Measurements from ENCODE around the gene SENP3.

The SENP3 gene

DNA sequence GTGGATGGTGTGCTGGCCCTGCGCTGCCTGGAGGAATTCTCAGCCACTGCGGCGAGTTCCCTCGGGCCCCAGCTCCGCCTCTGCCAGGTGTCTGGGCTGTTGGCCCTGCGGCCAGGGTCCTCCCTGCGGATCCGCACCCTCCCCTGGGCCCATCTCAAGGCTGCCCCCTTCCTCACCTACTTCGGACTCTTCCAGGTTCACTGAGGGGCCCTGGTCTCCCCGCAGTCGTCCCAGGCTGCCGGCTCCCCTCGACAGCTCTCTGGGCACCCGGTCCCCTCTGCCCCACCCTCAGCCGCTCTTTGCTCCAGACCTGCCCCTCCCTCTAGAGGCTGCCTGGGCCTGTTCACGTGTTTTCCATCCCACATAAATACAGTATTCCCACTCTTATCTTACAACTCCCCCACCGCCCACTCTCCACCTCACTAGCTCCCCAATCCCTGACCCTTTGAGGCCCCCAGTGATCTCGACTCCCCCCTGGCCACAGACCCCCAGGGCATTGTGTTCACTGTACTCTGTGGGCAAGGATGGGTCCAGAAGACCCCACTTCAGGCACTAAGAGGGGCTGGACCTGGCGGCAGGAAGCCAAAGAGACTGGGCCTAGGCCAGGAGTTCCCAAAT is 4.5 kb upstream of the SENP3 start:
- DNase-seq, result no peak

DNA sequence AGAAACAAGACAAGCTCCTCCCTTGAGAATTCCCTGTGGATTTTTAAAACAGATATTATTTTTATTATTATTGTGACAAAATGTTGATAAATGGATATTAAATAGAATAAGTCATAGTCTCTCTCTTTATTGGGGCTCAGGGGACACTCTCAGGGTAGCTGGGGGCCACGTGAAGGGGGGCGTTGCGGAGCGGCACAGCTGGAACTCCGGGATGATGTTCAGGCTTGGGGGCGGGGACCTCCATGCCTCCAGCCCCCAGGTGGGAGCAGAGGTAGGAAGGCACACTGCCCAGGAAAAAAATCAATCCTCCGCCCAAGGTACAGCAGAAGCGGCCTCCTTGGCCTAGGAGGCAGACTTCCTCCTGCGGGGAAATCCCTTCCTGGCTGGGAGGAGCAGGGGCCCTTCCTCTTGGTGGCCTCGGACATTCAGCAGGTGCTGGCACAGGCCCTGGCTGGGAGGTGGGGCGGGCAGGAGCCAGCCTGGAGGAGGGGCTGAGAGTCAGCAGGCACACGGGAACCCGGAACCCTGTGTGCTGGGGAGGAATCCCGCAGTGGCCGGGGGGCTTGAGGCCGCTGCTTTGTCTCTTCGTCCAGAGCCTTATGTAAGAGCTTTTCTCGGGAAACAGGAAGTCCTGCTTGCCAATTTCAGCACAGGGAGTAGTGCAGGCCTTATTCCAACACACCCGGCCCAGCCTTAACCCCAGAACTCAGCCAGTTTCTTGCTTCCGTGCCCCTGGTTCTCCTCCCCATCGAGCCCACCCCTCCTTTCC is 3.8 kb upstream of the SENP3 start:
- DNase-seq, result peak; percentile 28

DNA sequence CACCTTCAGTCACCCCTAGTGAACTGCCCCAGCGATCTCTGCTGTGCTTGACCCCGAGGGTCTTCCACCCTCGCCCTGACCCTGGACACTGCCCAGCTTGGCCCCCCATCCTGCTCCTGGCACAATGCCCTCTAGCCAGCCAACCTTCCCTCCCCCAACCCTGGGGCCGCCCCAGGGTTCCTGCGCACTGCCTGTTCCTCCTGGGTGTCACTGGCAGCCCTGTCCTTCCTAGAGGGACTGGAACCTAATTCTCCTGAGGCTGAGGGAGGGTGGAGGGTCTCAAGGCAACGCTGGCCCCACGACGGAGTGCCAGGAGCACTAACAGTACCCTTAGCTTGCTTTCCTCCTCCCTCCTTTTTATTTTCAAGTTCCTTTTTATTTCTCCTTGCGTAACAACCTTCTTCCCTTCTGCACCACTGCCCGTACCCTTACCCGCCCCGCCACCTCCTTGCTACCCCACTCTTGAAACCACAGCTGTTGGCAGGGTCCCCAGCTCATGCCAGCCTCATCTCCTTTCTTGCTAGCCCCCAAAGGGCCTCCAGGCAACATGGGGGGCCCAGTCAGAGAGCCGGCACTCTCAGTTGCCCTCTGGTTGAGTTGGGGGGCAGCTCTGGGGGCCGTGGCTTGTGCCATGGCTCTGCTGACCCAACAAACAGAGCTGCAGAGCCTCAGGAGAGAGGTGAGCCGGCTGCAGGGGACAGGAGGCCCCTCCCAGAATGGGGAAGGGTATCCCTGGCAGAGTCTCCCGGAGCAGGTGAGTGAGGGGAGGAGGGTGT is 3.0 kb upstream of the SENP3 start, which contains the start of gene TNFSF13:
TNFSF13 (plus strand) TSS at position 207 of the 776 bp plus-strand sequence; CDS start at position 497, 290 bp downstream.
- DNase-seq, result no peak

DNA sequence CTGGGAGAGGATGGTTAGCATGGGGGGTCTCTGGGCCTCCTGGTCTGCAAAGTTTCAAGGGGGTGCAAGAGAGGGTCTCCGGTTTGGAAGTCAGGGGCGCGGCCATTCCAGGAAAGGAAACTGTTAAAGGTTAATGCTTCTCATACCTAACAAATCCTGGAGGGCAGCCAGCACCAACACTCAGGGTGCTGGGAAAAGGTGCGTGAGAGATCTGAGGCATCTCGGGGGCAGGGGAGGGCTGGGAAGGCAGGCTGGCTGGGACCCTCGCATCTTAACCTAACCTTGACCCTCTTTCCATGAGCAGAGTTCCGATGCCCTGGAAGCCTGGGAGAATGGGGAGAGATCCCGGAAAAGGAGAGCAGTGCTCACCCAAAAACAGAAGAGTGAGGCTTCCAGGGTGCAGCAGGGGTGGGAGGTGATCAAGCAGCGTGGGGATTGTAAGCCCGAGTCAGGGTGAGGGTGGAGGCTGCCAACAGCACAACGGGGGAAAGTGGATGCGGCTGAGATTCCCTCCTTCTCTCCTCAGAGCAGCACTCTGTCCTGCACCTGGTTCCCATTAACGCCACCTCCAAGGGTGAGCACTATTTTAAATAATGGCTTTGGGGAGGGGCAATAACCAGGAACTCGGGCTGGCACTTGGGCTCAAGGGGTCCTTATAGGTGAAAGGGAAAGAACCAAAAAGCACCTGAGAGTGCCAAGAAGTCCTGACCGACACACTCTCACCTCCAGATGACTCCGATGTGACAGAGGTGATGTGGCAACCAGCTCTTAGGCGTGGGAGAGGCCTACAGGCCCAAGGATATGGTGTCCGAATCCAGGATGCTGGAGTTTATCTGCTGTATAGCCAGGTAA is 2.2 kb upstream of the SENP3 start:
- DNase-seq, result no peak

DNA sequence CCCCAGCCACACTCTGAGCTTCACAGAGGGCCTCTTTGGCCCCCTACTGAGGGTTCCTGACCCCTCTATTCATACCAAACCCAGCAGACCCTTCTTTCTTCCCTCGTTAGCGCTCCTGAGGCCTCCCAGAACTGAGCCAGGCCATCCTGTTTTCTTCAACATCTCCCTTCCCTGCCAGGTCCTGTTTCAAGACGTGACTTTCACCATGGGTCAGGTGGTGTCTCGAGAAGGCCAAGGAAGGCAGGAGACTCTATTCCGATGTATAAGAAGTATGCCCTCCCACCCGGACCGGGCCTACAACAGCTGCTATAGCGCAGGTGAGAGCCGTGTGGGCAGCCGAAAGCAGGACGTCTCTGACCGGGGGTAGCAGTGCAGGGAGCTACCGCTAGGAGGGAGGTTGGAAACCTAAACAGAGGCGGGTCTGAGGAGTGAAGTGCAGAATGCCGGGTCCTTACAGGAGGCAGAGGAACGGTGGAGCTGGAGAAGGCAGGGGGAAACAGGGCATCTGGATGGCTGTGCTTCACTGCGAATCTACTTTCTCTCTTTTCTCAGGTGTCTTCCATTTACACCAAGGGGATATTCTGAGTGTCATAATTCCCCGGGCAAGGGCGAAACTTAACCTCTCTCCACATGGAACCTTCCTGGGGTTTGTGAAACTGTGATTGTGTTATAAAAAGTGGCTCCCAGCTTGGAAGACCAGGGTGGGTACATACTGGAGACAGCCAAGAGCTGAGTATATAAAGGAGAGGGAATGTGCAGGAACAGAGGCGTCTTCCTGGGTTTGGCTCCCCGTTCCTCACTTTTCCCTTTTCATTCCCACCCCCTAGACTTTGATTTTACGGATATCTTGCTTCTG is 1.3 kb upstream of the SENP3 start:
- DNase-seq, result peak; percentile 55

DNA sequence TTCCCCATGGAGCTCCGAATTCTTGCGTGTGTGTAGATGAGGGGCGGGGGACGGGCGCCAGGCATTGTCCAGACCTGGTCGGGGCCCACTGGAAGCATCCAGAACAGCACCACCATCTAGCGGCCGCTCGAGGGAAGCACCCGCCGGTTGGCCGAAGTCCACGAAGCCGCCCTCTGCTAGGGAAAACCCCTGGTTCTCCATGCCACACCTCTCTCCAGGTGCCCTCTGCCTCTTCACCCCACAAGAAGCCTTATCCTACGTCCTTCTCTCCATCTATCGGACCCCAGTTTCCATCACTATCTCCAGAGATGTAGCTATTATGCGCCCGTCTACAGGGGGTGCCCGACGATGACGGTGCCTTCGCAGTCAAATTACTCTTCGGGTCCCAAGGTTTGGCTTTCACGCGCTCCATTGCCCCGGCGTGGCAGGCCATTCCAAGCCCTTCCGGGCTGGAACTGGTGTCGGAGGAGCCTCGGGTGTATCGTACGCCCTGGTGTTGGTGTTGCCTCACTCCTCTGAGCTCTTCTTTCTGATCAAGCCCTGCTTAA is 617 bp upstream of the SENP3 start:
- peak; percentile 79 for DNase-seq

DNA sequence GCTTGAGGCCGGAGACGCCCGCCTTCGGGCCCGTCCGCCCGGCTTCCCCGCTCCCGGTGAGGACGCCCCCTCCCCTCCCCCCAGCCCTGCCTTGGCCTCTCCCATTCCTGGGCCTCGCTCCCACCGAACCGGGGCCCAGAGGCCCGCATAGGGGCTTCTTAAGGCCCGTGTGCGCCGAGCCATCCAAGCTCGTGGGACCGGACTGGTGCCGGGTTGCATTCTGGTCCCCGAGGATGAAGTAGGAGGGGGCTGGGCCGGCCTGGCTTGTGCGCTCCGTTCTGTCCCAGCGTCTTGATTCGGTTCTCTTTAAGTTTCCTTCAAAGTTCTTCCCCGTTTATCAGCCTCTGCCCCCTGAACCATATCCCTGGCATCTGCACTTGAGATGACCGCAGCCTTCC is 488 bp downstream of the SENP3 start:
- no peak for DNase-seq

DNA sequence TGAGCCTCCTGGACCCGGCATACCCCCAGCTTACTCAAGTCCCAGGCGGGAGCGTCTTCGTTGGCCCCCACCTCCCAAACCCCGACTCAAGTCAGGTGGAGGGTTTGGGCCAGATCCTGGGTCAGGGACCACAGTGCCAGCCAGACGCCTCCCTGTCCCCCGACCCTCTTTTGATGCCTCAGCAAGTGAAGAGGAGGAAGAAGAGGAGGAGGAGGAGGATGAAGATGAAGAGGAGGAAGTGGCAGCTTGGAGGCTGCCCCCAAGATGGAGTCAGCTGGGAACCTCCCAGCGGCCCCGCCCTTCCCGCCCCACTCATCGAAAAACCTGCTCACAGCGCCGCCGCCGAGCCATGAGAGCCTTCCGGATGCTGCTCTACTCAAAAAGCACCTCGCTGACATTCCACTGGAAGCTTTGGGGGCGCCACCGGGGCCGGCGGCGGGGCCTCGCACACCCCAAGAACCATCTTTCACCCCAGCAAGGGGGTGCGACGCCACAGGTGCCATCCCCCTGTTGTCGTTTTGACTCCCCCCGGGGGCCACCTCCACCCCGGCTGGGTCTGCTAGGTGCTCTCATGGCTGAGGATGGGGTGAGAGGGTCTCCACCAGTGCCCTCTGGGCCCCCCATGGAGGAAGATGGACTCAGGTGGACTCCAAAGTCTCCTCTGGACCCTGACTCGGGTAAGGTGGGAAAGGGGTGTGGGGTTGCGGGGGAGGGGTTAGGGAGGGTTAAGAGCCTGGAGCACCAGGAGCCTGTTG is 1.6 kb downstream of the SENP3 start:
- no peak for DNase-seq

DNA sequence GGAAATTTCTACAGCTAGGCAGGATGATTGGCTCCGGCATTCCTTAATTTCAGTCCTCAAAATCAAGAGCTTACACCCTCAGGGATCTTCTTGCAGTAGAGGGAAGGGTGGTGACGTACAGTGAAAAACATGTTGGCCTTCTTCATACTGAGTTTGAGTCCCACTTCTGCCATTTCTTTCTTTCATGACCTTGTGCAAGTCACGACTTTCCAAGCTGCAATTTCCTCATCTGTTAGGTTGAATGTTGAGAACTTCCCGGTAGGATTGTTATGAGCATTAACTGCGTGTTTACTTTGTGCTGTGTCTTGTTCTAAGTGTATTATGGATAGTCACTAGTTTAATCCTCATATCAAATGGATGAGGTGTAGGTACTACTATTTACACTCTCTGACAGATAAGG is 7.9 kb downstream of the SENP3 start:
- no peak for DNase-seq

DNA sequence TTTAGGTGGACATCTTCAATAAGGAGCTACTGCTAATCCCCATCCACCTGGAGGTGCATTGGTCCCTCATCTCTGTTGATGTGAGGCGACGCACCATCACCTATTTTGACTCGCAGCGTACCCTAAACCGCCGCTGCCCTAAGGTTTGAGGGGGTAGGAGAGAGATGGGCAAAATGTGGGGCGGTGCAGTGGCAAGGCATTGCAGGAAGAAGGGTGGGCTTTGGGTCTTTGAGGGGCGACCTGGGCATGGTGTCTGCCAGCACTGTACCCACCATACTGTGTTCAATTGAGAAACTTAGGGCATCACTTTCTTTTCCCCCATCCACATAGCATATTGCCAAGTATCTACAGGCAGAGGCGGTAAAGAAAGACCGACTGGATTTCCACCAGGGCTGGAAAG is 8.6 kb downstream of the SENP3 start:
- DNase-seq, result no peak

DNA sequence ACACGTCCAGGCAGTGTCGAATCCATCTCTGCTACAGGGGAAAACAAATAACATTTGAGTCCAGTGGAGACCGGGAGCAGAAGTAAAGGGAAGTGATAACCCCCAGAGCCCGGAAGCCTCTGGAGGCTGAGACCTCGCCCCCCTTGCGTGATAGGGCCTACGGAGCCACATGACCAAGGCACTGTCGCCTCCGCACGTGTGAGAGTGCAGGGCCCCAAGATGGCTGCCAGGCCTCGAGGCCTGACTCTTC is 10.5 kb downstream of the SENP3 start:
- DNase-seq, result no peak

DNA sequence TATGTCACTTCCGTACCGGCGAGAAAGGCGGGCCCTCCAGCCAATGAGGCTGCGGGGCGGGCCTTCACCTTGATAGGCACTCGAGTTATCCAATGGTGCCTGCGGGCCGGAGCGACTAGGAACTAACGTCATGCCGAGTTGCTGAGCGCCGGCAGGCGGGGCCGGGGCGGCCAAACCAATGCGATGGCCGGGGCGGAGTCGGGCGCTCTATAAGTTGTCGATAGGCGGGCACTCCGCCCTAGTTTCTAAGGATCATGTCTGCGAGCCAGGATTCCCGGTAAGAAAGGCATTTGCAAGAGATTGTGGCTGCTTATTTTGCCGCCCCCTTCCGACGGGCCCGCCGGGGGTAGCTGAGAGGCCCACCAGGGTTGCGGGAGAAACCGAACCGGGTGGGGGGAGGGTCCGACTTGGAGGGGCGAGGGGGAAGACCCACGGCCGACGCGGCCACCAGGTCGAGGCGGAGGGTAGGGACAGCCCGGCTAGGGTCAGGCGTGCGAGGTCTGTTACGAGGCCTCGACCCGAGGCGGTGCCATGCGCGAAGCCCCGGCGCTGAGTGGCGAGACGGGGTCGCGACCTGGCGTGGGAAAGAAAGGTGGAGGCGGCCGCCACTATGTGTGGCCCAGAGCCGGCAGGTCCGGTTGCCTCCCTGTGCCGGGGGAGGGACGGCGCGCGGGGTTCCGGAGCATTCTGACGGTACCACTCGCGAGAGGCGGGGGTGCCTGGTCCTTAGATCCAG is 11.0 kb downstream of the SENP3 start:
- peak; percentile 100 for DNase-seq

DNA sequence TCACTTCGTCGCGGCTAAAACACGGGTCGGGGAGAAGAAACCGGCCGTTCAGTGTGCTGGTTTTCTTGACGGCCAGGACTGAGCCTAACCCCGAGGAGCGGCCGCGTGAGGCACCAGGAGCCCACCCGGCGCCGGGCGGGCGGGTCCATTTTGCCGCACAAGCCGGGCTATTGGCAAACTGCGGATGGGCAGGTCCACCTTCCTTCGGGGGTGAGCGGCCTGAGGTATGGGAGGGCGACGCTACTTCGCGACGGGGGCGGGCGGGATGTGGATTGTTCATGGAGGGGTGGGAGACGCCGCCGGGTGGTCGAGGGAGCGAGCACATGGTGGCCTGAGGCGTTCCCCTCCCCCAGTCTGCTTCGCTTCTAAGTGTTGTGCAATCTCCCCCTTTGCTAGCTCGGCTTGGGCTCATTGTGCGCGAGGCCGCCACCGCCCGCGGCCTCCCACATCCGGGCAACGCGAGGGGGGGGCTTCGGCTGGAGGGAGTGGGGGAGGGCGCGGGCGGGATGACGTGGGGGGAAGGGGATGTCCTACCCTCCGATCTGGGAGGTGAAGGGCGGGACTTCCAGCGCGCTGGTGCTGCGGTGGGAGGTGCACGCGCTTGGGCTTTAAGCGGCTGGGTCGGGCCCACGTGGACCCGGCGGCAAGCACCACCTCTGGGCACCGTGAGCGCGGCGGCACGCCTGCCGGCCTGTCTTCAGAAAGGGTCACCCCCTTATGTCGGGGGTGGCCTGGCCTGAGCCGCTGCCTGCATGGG is 11.8 kb downstream of the SENP3 start:
- peak; percentile 94 for DNase-seq

DNA sequence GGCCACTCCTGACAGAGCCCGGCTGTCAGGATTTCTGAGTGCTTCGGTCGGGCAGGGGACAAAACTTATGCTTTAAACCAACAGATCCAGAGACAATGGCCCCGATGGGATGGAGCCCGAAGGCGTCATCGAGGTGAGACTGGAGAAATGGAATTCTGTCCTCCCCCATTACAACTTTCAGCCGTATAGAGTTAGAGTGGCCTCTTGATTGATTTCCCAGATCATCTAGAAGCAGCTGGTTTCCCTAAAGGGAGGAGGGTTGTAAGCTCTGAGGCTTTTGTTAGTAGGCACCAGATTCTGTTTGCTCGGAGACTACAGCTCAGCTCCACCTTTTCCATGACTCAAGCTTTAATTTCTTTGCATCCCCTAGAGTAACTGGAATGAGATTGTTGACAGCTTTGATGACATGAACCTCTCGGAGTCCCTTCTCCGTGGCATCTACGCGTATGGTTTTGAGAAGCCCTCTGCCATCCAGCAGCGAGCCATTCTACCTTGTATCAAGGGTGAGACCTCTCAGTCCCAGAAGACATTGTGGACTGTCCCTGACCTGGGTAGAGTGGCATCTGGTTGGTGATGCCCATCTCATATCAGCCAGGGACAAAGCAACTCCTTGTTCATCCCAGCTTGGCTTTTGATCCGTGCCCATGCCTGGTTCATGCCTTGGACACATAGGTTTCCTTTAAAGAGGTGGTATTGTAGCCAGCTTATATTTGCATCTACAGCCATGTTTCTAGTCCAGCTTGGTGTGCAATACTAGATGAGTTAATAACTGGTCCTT is 12.6 kb downstream of the SENP3 start:
- DNase-seq, result no peak

DNA sequence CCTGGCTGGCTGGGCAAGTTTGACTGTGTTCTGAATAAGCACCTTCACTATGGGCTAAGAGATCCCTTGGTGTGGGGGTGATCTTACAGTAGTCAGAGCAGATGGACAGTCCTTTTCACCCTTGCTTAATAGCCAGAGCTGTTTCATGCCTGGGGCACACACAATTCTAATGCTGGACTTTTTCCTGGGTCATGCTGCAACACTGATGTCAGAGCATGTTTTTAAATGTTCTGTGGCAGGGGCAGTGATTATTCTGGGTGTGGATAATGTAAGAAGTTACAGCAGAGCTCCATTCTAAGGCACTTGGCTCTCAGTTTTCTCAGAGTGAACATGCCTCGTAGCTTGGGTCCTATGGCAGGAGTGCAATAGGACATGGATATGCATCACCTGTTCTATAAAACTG is 13.8 kb downstream of the SENP3 start:
- DNase-seq, result no peak

DNA sequence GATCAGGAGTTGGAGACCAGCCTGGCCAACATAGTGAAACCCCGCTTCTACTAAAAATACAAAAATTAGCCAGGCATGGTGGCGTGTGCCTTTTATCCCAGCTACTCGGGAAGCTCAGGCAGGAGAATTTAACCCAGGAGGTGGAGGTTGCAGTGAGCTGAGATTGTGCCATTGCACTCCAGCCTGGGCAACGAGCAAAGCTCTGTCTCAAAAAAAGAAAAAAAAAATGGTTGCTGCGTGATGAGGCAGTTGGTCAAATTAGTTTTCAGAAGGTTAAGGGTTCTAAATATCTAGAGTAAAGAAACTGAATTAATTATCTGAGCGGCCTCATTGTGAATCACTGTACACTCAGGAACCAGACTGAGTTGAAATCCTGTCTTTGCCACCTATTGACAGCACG is 14.2 kb downstream of the SENP3 start:
- DNase-seq, result no peak

DNA sequence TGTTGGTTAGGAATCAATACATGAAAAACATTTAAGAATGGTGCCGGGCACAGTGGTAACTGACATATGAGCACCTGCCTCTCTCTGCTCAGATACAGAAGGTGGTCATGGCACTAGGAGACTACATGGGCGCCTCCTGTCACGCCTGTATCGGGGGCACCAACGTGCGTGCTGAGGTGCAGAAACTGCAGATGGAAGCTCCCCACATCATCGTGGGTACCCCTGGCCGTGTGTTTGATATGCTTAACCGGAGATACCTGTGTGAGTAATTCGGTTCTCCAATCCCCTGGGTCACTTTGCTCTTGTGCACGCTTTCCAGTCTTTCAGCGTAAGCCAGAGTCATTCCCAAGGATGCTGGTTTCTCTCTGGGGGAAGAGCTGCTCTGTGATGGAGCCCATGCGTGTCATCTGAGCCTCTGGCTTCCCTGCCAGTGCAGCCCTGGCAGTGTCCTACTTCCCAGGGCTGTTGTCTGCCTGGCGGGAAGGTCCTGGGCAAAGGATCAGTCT is 14.8 kb downstream of the SENP3 start:
- DNase-seq, result no peak
